Osteocyte (in vitro differentiated cells): Measurements from ENCODE around the gene SYT8. TPM values are rescaled to one million over a fixed set of nuclear protein-coding genes. Genes with fewer than 3 reads are reported as not detected.

Experiments used
- DNase-seq: peaks from one replicate; pipeline ENCODE4 v3.0.0; 2021; ENCODE audit warnings: mixed read lengths; ENCODE audit not compliant: unreplicated experiment; ENCODE audit errors: extremely low spot score
- H3K27ac Mint-ChIP-seq: one replicate; pipeline ENCODE4 v1.8.0; 2021; ENCODE audit warnings: mild to moderate bottlenecking, mixed read lengths; ENCODE audit not compliant: unreplicated experiment
- H3K27me3 Mint-ChIP-seq: one replicate; pipeline ENCODE4 v1.8.0; 2021; ENCODE audit warnings: mixed read lengths; ENCODE audit not compliant: unreplicated experiment
- H3K36me3 Mint-ChIP-seq: one replicate; pipeline ENCODE4 v1.8.0; 2021; ENCODE audit warnings: mixed read lengths; ENCODE audit not compliant: unreplicated experiment
- H3K4me1 Mint-ChIP-seq: one replicate; pipeline ENCODE4 v1.8.0; 2021; ENCODE audit warnings: mixed read lengths; ENCODE audit not compliant: unreplicated experiment
- H3K4me3 Mint-ChIP-seq: one replicate; pipeline ENCODE4 v1.8.0; 2021; ENCODE audit warnings: mild to moderate bottlenecking, moderate library complexity, mixed read lengths; ENCODE audit not compliant: unreplicated experiment
- H3K9me3 Mint-ChIP-seq: one replicate; pipeline ENCODE4 v1.8.0; 2021; ENCODE audit warnings: mixed read lengths; ENCODE audit not compliant: unreplicated experiment
- CTCF ChIP-seq: fragments of 200-600 bp; sonication (generic); IDR thresholded peaks from 2 replicates; pipeline ENCODE4 v1.5.0; 2021; ENCODE audit warnings: antibody characterized with exemption, mild to moderate bottlenecking, moderate library complexity
- total RNA-seq: library from RNA; stranded (reverse); gene quantifications from 2 replicates; pipeline ENCODE4 v1.2.1, GENCODE V29; 2021

Gene SYT8
- total RNA-seq, 1 donor from 2014 or later: 6.2 TPM

GRCh38 chr11:1837171-1838076 lies 2.6 kb downstream of the SYT8 start:
- no peaks in the 10 kb centered on the region for H3K36me3 Mint-ChIP-seq
- no peak overlapping the region for H3K4me3 Mint-ChIP-seq
- H3K27ac Mint-ChIP-seq: no peak overlapping the region
- no peaks in the 10 kb centered on the region for H3K27me3 Mint-ChIP-seq
- H3K4me1 Mint-ChIP-seq: peaks cover 23% of the 10 kb centered on the region
- TF ChIP-seq CTCF: peak; percentile 95
- H3K9me3 Mint-ChIP-seq: no peaks in the 10 kb centered on the region
- no peak for DNase-seq

DNA sequence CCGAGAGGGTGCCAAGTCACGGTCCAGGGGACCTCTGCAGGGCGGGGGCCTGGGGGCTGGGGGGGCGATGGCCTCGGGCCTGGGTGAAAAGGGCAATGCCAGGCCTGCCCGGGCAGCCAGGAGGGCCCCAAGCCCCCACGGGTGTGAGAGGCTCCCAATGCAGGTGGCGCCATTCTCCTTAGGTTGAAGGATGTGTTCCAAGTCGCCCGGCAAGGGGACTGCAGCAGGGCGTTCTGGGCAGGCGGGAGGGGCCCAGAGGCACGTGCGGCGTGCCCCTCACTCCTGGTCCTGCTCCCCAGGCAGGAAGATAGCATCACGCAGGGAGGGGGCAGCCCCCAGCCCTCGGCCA lies 3.3 kb downstream of the SYT8 start:
- Mint-ChIP-seq H3K27me3 (no peaks in the 10 kb centered on the region), H3K36me3 (no peaks in the 10 kb centered on the region), H3K4me3 (no peak overlapping the region), H3K27ac (no peak overlapping the region), H3K4me1 (peaks cover 19% of the 10 kb centered on the region), H3K9me3 (no peaks in the 10 kb centered on the region)
- no peak for DNase-seq
- no peak for TF ChIP-seq CTCF

GRCh38 chr11:1838426-1839144 lies 3.8 kb downstream of the SYT8 start, which contains the start of gene TNNI2:
TNNI2 (plus strand) TSS chr11:1838981; CDS start chr11:1839697, 716 bp downstream.
- no peak for DNase-seq
- Mint-ChIP-seq H3K36me3 (no peaks in the 10 kb centered on the region), H3K27ac (no peak within 1 kb of the TSS), H3K9me3 (no peaks in the 10 kb centered on the region), H3K4me3 (no peak within 1 kb of the TSS), H3K27me3 (no peaks in the 10 kb centered on the region), H3K4me1 (peaks cover 20% of the 10 kb centered on the region)
- TF ChIP-seq CTCF: no peak

- no peak for TF ChIP-seq CTCF
Observed at GRCh38 chr11:1839204-1839923, 4.6 kb downstream of the SYT8 start.

More at GRCh38 chr11:1839204-1839923, 4.6 kb downstream of the SYT8 start:
- Mint-ChIP-seq H3K27me3 (no peaks in the 10 kb centered on the region), H3K27ac (no peak overlapping the region), H3K4me1 (peaks cover 23% of the 10 kb centered on the region), H3K36me3 (no peaks in the 10 kb centered on the region), H3K4me3 (no peak overlapping the region), H3K9me3 (no peaks in the 10 kb centered on the region)
- DNase-seq: no peak
